BLaER1 treated with 17β-estradiol and CSF1 and Interleukin-3, amounts not matched to agents 10 nM and 100 nM (cell line): ENCODE data around the gene DHX57.

ENCODE experiments used
- H3K27ac ChIP-seq, 11 experiments: shearing (Covaris generic); formaldehyde crosslinking; 2 replicates each; pipeline ENCODE4 v1.8.1; 2022
- H3K27me3 ChIP-seq, 11 experiments: shearing (Covaris generic); formaldehyde crosslinking; 2 replicates each; pipeline ENCODE4 v1.8.1; 2022
- H3K36me3 ChIP-seq, 11 experiments: shearing (Covaris generic); formaldehyde crosslinking; 2 replicates each; pipeline ENCODE4 v1.8.1; 2022
- H3K4me1 ChIP-seq, 10 experiments: shearing (Covaris generic); formaldehyde crosslinking; 2 replicates each; pipeline ENCODE4 v1.8.1; 2022
- H3K4me2 ChIP-seq, 11 experiments: shearing (Covaris generic); formaldehyde crosslinking; 2 replicates each; pipeline ENCODE4 v1.8.1; 2022
- H3K4me3 ChIP-seq, 10 experiments: shearing (Covaris generic); formaldehyde crosslinking; 2 replicates each; pipeline ENCODE4 v1.8.1; 2022
- H3K9ac ChIP-seq, 11 experiments: shearing (Covaris generic); formaldehyde crosslinking; 2 replicates each; pipeline ENCODE4 v1.8.1; 2022
- H3K9me3 ChIP-seq, 11 experiments: shearing (Covaris generic); formaldehyde crosslinking; replicated peaks in 1 of 11; 2 replicates each; pipeline ENCODE4 v1.8.1; 2022
- H4K20me1 ChIP-seq, 11 experiments: shearing (Covaris generic); formaldehyde crosslinking; 2 replicates each; pipeline ENCODE4 v1.8.1; 2022
- Cebpa-rat ChIP-seq, 11 experiments: shearing (Covaris generic); IDR thresholded peaks; 2 replicates each; pipeline ENCODE4 v1.8.1; 2022

DHX57 gene

DNA sequence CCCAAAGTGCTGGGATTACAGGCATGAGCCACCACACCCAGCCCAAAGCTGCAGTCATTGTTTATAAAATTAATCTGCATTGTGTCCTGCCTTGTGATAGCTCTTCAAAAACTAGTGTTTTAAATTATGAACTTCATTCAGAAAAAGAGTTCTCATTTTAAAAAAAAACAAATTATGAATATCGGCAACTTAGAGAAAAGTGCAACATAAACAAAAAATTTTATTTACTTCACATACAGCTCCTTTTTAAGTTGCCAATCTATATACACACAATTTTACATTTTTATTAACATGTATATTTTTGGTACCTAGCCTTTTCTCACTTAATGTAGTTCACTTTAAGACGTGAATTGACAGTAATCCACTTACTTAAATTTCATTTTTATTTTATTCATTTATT is 50.8 kb downstream of the DHX57 start:
- Histone ChIP-seq H3K9ac (no peak overlapping the region), H3K27me3 (no peaks in the 10 kb centered on the region), H3K4me1 (peaks cover 0 to 24% (median 7%) of the 10 kb centered on the region in 10 experiments; a peak in 11 of 20 replicates), H3K4me2 (no peak overlapping the region), H3K4me3 (no peak overlapping the region), H3K27ac (no peak overlapping the region), H3K36me3 (peaks cover 33 to 90% (median 58%) of the 10 kb centered on the region in 11 experiments), H4K20me1 (no peaks in the 10 kb centered on the region), H3K9me3 (no peaks in the 10 kb centered on the region)
- TF ChIP-seq Cebpa-rat (IDR thresholded peaks at IDR 0.05), result no peak

DNA sequence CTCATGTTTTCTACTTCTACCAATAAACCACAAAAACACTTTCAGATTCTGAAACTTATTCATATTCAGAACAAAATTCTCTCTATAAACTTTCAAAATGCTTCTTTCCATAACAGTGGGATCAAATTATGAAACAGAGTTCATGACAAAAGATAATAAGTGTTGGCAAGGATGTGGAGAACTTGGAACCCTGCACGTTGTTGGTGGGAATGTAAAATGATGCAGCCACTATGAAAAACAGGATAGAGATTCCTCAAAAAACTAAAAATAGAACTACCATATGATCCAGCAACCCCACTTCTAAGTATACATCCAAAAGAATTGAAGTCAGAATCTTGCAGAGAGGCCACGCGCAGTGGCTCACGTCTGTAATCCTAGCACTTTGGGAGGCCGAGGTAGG is 52.3 kb downstream of the DHX57 start:
- Histone ChIP-seq H3K36me3 (peaks cover 40 to 90% (median 65%) of the 10 kb centered on the region in 11 experiments), H3K27ac (no peak overlapping the region), H3K9ac (no peak overlapping the region), H3K27me3 (no peaks in the 10 kb centered on the region), H3K9me3 (no peaks in the 10 kb centered on the region), H3K4me1 (peaks cover 0 to 19% (median 7%) of the 10 kb centered on the region in 10 experiments; a peak in 11 of 20 replicates), H3K4me2 (no peak overlapping the region), H4K20me1 (no peaks in the 10 kb centered on the region), H3K4me3 (no peak overlapping the region)
- TF ChIP-seq Cebpa-rat (IDR thresholded peaks at IDR 0.05), result no peak

- Histone ChIP-seq H3K4me3 (no peak overlapping the region), H3K36me3 (peaks cover 44 to 97% (median 73%) of the 10 kb centered on the region in 11 experiments), H4K20me1 (no peaks in the 10 kb centered on the region), H3K9ac (no peak overlapping the region), H3K27me3 (no peaks in the 10 kb centered on the region), H3K4me1 (peaks cover 0 to 14% (median 0%) of the 10 kb centered on the region in 10 experiments; a peak in 5 of 20 replicates), H3K4me2 (no peak overlapping the region), H3K9me3 (no peaks in the 10 kb centered on the region), H3K27ac (no peak overlapping the region)
- no peak for TF ChIP-seq Cebpa-rat (IDR thresholded peaks at IDR 0.05)
Measured at GRCh38 chr2:38818565-38818964, 57.2 kb downstream of the DHX57 start.

DNA sequence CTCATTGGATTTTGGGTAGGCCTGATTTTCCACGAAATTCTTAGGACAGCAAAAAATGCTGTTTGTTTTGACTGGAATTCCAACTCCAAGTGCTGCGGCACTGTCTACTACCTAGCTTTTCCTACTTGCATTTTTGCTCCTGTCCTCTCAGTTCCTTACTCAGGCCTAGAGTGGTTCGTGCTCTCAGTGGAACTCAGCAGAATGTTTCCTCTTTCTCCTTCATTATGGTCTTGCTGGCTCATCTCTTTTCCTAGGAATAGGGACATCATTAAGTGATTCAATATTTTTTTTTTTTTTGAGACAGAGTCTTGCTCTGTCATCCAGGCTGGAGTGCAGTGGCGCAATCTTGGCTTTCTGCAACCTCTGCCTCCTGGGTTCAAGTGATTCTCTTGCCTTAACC is 59.8 kb downstream of the DHX57 start:
- Histone ChIP-seq H3K4me2 (peak overlapping the region in 2 of 11 experiments; percentile 11 to 45; a peak in 3 of 22 replicates), H3K27me3 (no peaks in the 10 kb centered on the region), H3K27ac (no peak overlapping the region), H3K4me3 (no peak overlapping the region), H4K20me1 (no peaks in the 10 kb centered on the region), H3K9ac (no peak overlapping the region), H3K4me1 (peaks cover 0 to 14% (median 0%) of the 10 kb centered on the region in 10 experiments; a peak in 5 of 20 replicates), H3K36me3 (peaks cover 41 to 97% (median 77%) of the 10 kb centered on the region in 11 experiments), H3K9me3 (no peaks in the 10 kb centered on the region)
- no peak for TF ChIP-seq Cebpa-rat (IDR thresholded peaks at IDR 0.05)

GRCh38 chr2:38810488-38810887 is 65.2 kb downstream of the DHX57 start:
- Histone ChIP-seq H3K4me2 (no peak overlapping the region), H3K9me3 (no peaks in the 10 kb centered on the region), H3K27me3 (no peaks in the 10 kb centered on the region), H3K27ac (no peak overlapping the region), H4K20me1 (no peaks in the 10 kb centered on the region), H3K4me1 (peaks cover 13 to 19% (median 18%) of the 10 kb centered on the region in 10 experiments), H3K36me3 (peaks cover 22 to 57% (median 46%) of the 10 kb centered on the region in 11 experiments), H3K4me3 (no peak overlapping the region), H3K9ac (no peak overlapping the region)
- TF ChIP-seq Cebpa-rat (IDR thresholded peaks at IDR 0.05), result no peak

DNA sequence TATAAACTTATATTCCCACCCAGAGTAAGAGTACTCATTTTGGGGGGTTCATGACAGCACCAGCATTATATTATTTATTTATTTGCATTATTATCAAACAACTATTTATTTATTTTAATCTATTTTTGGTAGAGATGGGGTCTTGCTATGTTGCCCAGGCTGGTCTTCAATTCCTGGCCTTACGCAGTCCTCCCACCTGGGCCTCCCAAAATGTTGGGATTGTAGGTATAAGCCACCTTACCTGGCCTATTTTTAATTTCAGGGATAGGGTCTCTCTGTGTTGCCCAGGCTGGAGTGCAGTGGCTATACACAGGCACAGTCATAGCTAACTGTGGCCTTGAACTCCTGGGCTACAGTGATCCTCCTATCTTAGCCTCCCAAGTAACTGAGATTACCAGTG is 67.1 kb downstream of the DHX57 start:
- Histone ChIP-seq H3K4me2 (no peak overlapping the region), H3K36me3 (peaks cover 16 to 50% (median 36%) of the 10 kb centered on the region in 11 experiments), H3K4me1 (peaks cover 13 to 21% (median 18%) of the 10 kb centered on the region in 10 experiments), H3K9me3 (no peaks in the 10 kb centered on the region), H4K20me1 (no peaks in the 10 kb centered on the region), H3K27ac (no peak overlapping the region), H3K4me3 (no peak overlapping the region), H3K27me3 (no peaks in the 10 kb centered on the region), H3K9ac (no peak overlapping the region)
- TF ChIP-seq Cebpa-rat (IDR thresholded peaks at IDR 0.05), result no peak

DNA sequence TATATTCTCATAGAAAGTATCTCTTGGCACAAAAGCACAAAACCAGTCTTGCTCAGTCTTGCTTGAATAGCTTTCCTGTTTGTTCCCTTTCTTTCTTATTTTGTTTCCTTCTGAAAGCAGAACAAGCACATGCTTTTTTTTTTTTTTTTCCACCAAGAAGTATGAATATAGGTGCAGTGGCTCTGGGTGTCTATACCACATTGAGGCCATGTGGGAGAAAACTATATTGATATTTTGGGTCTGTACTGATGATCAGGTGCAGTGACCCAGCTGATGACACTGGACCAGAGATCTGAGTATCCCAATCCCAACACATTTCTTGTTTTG is 69.0 kb downstream of the DHX57 start:
- H3K4me3 ChIP-seq, result no peak overlapping the region
- H3K4me2 ChIP-seq, result peak overlapping the region; percentile 39 to 82 (median 57)
- peak overlapping the region in 3 of 11 experiments; percentile 18 to 23 (median 20); a peak in 3 of 22 replicates for H3K27ac ChIP-seq
- no peak overlapping the region for H3K9ac ChIP-seq
- H4K20me1 ChIP-seq, result no peaks in the 10 kb centered on the region
- peaks cover 13 to 38% (median 25%) of the 10 kb centered on the region in 11 experiments for H3K36me3 ChIP-seq
- no peaks in the 10 kb centered on the region for H3K9me3 ChIP-seq
- no peaks in the 10 kb centered on the region for H3K27me3 ChIP-seq
- no peak for TF ChIP-seq Cebpa-rat (IDR thresholded peaks at IDR 0.05)
- peaks cover 13 to 21% (median 18%) of the 10 kb centered on the region in 10 experiments for H3K4me1 ChIP-seq

GRCh38 chr2:38806015-38806732 is 69.6 kb downstream of the DHX57 start:
- no peak for TF ChIP-seq Cebpa-rat (IDR thresholded peaks at IDR 0.05)

GRCh38 chr2:38797953-38798352 is 77.8 kb downstream of the DHX57 start:
- no peaks in the 10 kb centered on the region for H3K27me3 ChIP-seq
- H3K4me2 ChIP-seq, result no peak overlapping the region
- peaks cover 0 to 11% (median 0%) of the 10 kb centered on the region in 10 experiments; a peak in 5 of 20 replicates for H3K4me1 ChIP-seq
- H3K4me3 ChIP-seq, result no peak overlapping the region
- H3K9ac ChIP-seq, result no peak overlapping the region
- no peak overlapping the region for H3K27ac ChIP-seq
- peaks cover 7 to 26% (median 15%) of the 10 kb centered on the region in 11 experiments; a peak in 18 of 22 replicates for H3K36me3 ChIP-seq
- H3K9me3 ChIP-seq, result no peaks in the 10 kb centered on the region
- no peak for TF ChIP-seq Cebpa-rat (IDR thresholded peaks at IDR 0.05)
- H4K20me1 ChIP-seq, result no peaks in the 10 kb centered on the region

More at GRCh38 chr2:38806015-38806732, 69.6 kb downstream of the DHX57 start:
- Histone ChIP-seq H3K9me3 (no peaks in the 10 kb centered on the region), H3K27me3 (no peaks in the 10 kb centered on the region), H3K27ac (peak overlapping the region in 3 of 11 experiments; percentile 18 to 23 (median 20); a peak in 3 of 22 replicates), H3K36me3 (peaks cover 9 to 32% (median 20%) of the 10 kb centered on the region in 11 experiments), H3K9ac (no peak overlapping the region), H4K20me1 (no peaks in the 10 kb centered on the region), H3K4me2 (peak overlapping the region; percentile 39 to 82 (median 57); a peak in 21 of 22 replicates), H3K4me1 (peaks cover 13 to 21% (median 18%) of the 10 kb centered on the region in 10 experiments), H3K4me3 (no peak overlapping the region)
